KMS-11 (cell line): ENCODE data around the gene GABRA5.

Experiments
- H2AFZ ChIP-seq: fragments of 200-600 bp; sonication (generic); 2 replicates; pipeline ENCODE4 v1.6.1; 2016; ENCODE audit warnings: antibody characterized with exemption, mixed run types, low read depth
- H3K27ac ChIP-seq: fragments of 200-600 bp; sonication (generic); 2 replicates; pipeline ENCODE4 v1.6.1; 2016; ENCODE audit warnings: mild to moderate bottlenecking, mixed run types
- H3K27me3 ChIP-seq: fragments of 200-600 bp; sonication (generic); 2 replicates; pipeline ENCODE4 v1.6.1; 2017; ENCODE audit warnings: mild to moderate bottlenecking, low read depth, mixed run types, moderate library complexity; ENCODE audit not compliant: insufficient read depth
- H3K36me3 ChIP-seq: fragments of 200-600 bp; sonication (generic); 2 replicates; pipeline ENCODE4 v1.6.1; 2017; ENCODE audit warnings: mild to moderate bottlenecking, mixed run types; ENCODE audit not compliant: insufficient read depth
- H3K4me1 ChIP-seq: fragments of 200-600 bp; sonication (generic); 2 replicates; pipeline ENCODE4 v1.6.1; 2016; ENCODE audit warnings: mild to moderate bottlenecking, low read depth, mixed run types; ENCODE audit not compliant: poor library complexity, severe bottlenecking
- H3K4me2 ChIP-seq: fragments of 200-600 bp; sonication (generic); 2 replicates; pipeline ENCODE4 v1.7.0; 2016; ENCODE audit warnings: mild to moderate bottlenecking, mixed run types
- H3K4me3 ChIP-seq: fragments of 200-600 bp; sonication (generic); IDR thresholded peaks from 2 replicates; pipeline ENCODE4 v1.6.1; 2017; ENCODE audit warnings: low read depth, low read length, mixed read lengths; ENCODE audit not compliant: insufficient read depth
- H3K79me2 ChIP-seq: fragments of 200-600 bp; sonication (generic); 2 replicates; pipeline ENCODE4 v1.6.1; 2016; ENCODE audit warnings: low read depth, mixed run types; ENCODE audit not compliant: insufficient read depth
- H3K9ac ChIP-seq: fragments of 200-600 bp; sonication (generic); 2 replicates; pipeline ENCODE4 v1.6.1; 2016; ENCODE audit warnings: mild to moderate bottlenecking, mixed run types
- H4K20me1 ChIP-seq: fragments of 200-600 bp; sonication (generic); 2 replicates; pipeline ENCODE4 v1.6.1; 2016; ENCODE audit warnings: mild to moderate bottlenecking, mixed run types; ENCODE audit not compliant: insufficient read depth
- TF ChIP-seq, protein P1 (sequence below): fragments of 200-600 bp; sonication (generic); conservative IDR thresholded peaks from 2 replicates; pipeline ENCODE4 v1.6.1; 2017; ENCODE audit warnings: low read depth, mild to moderate bottlenecking, antibody characterized with exemption, low read length, moderate library complexity, mixed read lengths

Gene GABRA5

DNA sequence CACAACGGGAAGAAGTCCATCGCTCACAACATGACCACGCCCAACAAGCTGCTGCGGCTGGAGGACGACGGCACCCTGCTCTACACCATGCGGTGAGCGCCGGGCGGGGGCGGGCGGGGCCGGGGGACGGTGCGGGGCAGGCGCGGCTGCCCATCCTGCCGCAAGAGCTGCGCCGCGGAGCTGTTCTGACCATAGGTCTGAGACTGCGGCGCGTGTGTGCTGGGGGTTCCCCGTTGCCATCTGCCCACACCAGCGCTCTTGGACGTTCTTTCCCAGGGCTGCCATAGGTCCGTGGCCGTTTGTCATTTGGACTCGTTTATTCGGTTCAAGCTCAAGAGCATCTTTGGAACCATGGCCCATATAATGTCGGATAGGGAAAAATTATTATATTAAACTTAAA lies 16.6 kb downstream of the GABRA5 start:
- Histone ChIP-seq H2AFZ (no peak overlapping the region), H3K79me2 (no peaks in the 10 kb centered on the region), H3K27me3 (no peaks in the 10 kb centered on the region), H3K9ac (no peak overlapping the region), H3K4me2 (no peak overlapping the region), H3K4me3 (no peak overlapping the region), H3K27ac (no peak overlapping the region), H3K36me3 (no peaks in the 10 kb centered on the region), H3K4me1 (no peaks in the 10 kb centered on the region), H4K20me1 (no peaks in the 10 kb centered on the region)
- TF ChIP-seq, protein P1, sequence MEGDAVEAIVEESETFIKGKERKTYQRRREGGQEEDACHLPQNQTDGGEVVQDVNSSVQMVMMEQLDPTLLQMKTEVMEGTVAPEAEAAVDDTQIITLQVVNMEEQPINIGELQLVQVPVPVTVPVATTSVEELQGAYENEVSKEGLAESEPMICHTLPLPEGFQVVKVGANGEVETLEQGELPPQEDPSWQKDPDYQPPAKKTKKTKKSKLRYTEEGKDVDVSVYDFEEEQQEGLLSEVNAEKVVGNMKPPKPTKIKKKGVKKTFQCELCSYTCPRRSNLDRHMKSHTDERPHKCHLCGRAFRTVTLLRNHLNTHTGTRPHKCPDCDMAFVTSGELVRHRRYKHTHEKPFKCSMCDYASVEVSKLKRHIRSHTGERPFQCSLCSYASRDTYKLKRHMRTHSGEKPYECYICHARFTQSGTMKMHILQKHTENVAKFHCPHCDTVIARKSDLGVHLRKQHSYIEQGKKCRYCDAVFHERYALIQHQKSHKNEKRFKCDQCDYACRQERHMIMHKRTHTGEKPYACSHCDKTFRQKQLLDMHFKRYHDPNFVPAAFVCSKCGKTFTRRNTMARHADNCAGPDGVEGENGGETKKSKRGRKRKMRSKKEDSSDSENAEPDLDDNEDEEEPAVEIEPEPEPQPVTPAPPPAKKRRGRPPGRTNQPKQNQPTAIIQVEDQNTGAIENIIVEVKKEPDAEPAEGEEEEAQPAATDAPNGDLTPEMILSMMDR, result no peak

DNA sequence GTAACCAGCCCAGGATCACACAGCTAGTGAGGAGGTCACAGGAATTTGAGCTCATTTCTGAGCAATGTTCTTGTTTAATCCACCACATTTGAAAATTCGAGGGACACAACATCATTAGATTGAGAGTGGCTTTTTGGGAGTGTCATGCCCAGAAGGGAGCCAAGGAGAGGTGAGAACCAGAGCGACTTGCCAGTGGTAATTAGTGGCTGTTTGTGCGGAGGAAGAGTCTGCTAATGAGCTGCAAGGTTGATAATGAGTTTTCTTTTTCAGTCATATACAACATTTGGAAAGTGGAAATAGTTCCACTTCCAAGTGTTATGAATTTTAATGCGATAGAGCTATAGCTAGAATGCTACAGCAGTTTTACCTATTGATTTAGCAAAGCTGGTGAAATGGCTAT lies 19.7 kb downstream of the GABRA5 start:
- Histone ChIP-seq H3K4me1 (no peaks in the 10 kb centered on the region), H3K27me3 (no peaks in the 10 kb centered on the region), H2AFZ (no peak overlapping the region), H3K9ac (no peak overlapping the region), H3K4me2 (no peak overlapping the region), H3K79me2 (no peaks in the 10 kb centered on the region), H4K20me1 (no peaks in the 10 kb centered on the region), H3K27ac (no peak overlapping the region), H3K36me3 (no peaks in the 10 kb centered on the region), H3K4me3 (no peak overlapping the region)
- TF ChIP-seq, protein P1, result no peak

DNA sequence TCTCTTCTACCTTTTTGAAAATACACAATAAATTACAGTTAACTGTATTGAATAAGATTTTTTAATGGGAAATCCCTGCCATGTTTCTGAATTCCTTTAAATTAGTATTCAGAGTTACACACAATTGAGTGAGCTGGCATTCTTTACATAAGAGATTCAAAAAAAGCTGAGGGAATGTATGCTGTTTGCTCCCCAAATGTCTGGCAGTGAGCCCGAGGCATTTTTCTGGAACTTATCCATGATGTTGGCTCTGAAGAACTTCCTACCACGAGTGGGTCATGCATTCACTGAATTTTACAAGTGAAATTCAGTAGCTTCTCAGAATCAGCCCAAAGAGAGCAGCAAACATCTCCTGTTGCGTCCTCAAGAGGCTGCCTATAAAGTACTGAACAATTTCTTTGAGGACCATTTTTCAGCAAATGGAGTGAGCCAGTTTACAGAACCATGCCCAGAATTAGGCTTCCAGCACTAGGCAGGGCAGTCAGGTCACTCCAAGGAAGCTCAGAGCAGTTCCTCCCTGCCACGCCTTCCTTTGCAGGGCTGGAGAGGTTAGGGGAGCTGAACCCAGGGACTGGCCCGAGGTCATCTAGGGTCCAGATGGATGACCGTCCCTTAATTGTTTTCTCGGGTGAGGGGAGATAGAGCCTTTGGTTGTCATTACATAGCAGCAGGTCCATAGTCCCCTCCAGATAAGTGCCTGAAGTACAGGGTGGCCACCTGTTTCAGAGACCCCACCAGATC lies 21.2 kb downstream of the GABRA5 start:
- H3K4me2 ChIP-seq, result no peak overlapping the region
- no peaks in the 10 kb centered on the region for H4K20me1 ChIP-seq
- no peak overlapping the region for H3K27ac ChIP-seq
- no peaks in the 10 kb centered on the region for H3K36me3 ChIP-seq
- no peaks in the 10 kb centered on the region for H3K79me2 ChIP-seq
- no peak overlapping the region for H2AFZ ChIP-seq
- no peaks in the 10 kb centered on the region for H3K27me3 ChIP-seq
- TF ChIP-seq, protein P1, result no peak
- H3K9ac ChIP-seq, result no peak overlapping the region
- H3K4me1 ChIP-seq, result no peaks in the 10 kb centered on the region
- H3K4me3 ChIP-seq, result no peak overlapping the region

DNA sequence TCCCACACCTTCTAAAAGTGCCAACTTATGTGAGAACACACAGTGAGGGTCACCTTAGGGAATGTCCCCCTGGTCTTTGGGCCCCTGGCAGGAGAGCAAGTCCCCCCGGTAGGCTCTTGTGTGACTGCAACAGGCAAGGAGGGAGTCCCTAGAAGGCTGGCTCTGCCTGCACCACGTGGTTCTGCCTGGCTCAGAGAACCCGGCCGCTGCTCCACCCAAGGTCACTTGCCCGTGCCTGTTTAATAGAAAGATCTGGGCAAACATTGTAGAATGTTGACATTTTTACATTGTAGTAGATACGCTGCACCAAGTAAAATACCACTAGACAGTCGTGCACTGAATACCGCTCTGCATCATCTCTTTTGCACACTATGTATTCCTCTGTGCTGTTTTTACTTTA lies 21.9 kb downstream of the GABRA5 start:
- Histone ChIP-seq H3K79me2 (no peaks in the 10 kb centered on the region), H3K27ac (no peak overlapping the region), H3K36me3 (no peaks in the 10 kb centered on the region), H3K27me3 (no peaks in the 10 kb centered on the region), H2AFZ (no peak overlapping the region), H3K4me1 (no peaks in the 10 kb centered on the region), H4K20me1 (no peaks in the 10 kb centered on the region), H3K4me2 (no peak overlapping the region), H3K9ac (no peak overlapping the region), H3K4me3 (no peak overlapping the region)
- TF ChIP-seq, protein P1, result no peak
